Measurements from ENCODE around the gene REXO5. TPM values are rescaled to one million over a fixed set of nuclear protein-coding genes. Genes with fewer than 3 reads are reported as not detected.

Gene REXO5
- total and polyA plus RNA-seq, 2 of the 13 experiments (the other 11 are each of a cell fraction or from before 2014, with no cell fraction given): 5.9 to 13.1 TPM

GRCh38 chr16:20803561-20804214 is 2.6 kb upstream of the REXO5 start (continued):
- TF ChIP-seq ZBTB40 (IDR thresholded peaks at IDR 0.05) (no peak), ZBTB40 (CRISPR knock-in tag; IDR thresholded peaks at IDR 0.05) (peak; percentile 34; the same call in 1 of the 2 replicates), CHCHD3 (CRISPR knock-in tag; IDR thresholded peaks at IDR 0.05) (no peak), MAFF (IDR thresholded peaks at IDR 0.05; ENCODE audit: low read depth, low read length) (no peak), ZNF816 (CRISPR knock-in tag; IDR thresholded peaks at IDR 0.05; ENCODE audit: borderline replicate concordance) (no peak), NFKB2 (CRISPR knock-in tag; IDR thresholded peaks at IDR 0.05; ENCODE audit: borderline replicate concordance) (no peak), HMGA1 (CRISPR knock-in tag; conservative IDR thresholded peaks at IDR 0.05) (no peak), ZNF550 (CRISPR knock-in tag; IDR thresholded peaks at IDR 0.05; ENCODE audit: borderline replicate concordance) (no peak), YEATS2 (CRISPR knock-in tag; IDR thresholded peaks at IDR 0.05; ENCODE audit: borderline replicate concordance) (peak; percentile 28; the same call in 1 of the 2 replicates), NAIF1 (CRISPR knock-in tag; IDR thresholded peaks at IDR 0.05; ENCODE audit: borderline replicate concordance) (0 out of 2 replicates have a peak, but pooled peaks have one; percentile 36), FOSL1 (CRISPR knock-in tag; IDR thresholded peaks at IDR 0.05; ENCODE audit: borderline replicate concordance) (no peak), DR1 (CRISPR knock-in tag; IDR thresholded peaks at IDR 0.05) (no peak), ZNF597 (CRISPR knock-in tag; IDR thresholded peaks at IDR 0.05) (no peak), GZF1 (CRISPR knock-in tag; IDR thresholded peaks at IDR 0.05) (peak; percentile 80; the same call in 1 of the 2 replicates), ZNF441 (CRISPR knock-in tag; IDR thresholded peaks at IDR 0.05; ENCODE audit: borderline replicate concordance) (no peak), ZMAT5 (CRISPR knock-in tag; IDR thresholded peaks at IDR 0.05; ENCODE audit: borderline replicate concordance, low read depth) (no peak), ZKSCAN8 (CRISPR knock-in tag; IDR thresholded peaks at IDR 0.05; ENCODE audit: borderline replicate concordance) (no peak), HOMEZ (CRISPR knock-in tag; IDR thresholded peaks at IDR 0.05; ENCODE audit: low read depth) (no peak)

Measured in HepG2 (cell line).